ENCODE measurements around the gene CYS1.

Gene CYS1

GRCh38 chr2:10009811-10010781 lies 70.1 kb downstream of the CYS1 start:
- TF ChIP-seq CTCF (conservative IDR thresholded peaks at IDR 0.05), result no peak
- H3K27ac ChIP-seq, result no peak overlapping the region

GRCh38 chr2:10009271-10009810 lies 70.9 kb downstream of the CYS1 start:
- no peak overlapping the region for H3K27ac ChIP-seq
- TF ChIP-seq CTCF (conservative IDR thresholded peaks at IDR 0.05), result no peak

- no peak for TF ChIP-seq CTCF (conservative IDR thresholded peaks at IDR 0.05)
- H3K27ac ChIP-seq, result no peak overlapping the region
Observed at GRCh38 chr2:10008809-10009176, 71.4 kb downstream of the CYS1 start.

GRCh38 chr2:10007921-10008808 lies 72.0 kb downstream of the CYS1 start:
- no peak overlapping the region for H3K27ac ChIP-seq
- TF ChIP-seq CTCF (conservative IDR thresholded peaks at IDR 0.05), result no peak

- H3K27ac ChIP-seq, result no peak overlapping the region
- TF ChIP-seq CTCF (conservative IDR thresholded peaks at IDR 0.05), result no peak
Observed at GRCh38 chr2:10007435-10007834, 72.8 kb downstream of the CYS1 start.
